T-helper 1 cell (primary cell): ENCODE data around the gene CAMK2N2.
"Not testable (repeated sequence)": the region's sequence is repeated elsewhere in the genome, so short reads cannot be mapped to it uniquely, and the experiment has no call there.

ENCODE experiments used
- DNase-seq, 5 donors: peaks; one replicate each; pipeline ENCODE4 v3.0.0-alpha.2; 2012 to 2020

Gene CAMK2N2

DNA sequence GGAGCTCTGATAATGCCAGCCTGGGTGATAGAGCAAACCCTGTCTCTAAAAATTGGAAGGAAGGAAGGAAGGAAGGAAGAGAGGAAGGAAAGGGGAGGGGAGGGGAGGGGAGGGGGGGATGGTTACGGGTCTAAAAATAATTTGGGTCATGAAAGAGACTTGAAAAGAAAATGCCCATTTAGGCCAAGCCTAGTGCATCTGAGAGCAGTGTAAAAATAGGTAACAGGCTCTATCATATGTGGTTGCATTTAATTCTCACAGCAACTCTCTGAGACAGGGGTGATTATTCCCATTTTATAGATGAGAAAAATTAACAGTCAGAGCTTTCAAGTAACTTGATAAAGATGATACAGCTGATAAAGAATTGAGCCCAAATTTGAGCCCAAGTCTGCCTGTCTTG is 10.9 kb upstream of the CAMK2N2 start:
- DNase-seq, result no peak

DNA sequence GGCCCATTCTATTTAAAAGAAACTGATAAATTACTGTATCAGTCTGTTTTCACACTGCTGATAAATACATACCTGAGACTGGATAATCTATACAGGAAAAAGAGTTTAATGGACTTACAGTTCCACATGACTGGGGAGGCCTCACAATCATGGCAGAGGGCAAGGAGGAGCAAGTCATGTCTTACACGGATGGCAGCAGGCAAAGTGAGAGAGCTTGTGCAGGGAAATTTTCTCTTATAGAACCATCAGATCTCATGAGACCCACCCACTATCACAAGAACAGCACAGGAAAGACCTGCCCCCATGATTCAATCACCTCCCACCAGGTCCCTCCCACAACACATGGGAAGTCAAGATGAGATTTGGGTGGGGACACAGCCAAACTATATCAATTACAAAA is 5.9 kb upstream of the CAMK2N2 start:
- not testable (repeated sequence) for DNase-seq

DNA sequence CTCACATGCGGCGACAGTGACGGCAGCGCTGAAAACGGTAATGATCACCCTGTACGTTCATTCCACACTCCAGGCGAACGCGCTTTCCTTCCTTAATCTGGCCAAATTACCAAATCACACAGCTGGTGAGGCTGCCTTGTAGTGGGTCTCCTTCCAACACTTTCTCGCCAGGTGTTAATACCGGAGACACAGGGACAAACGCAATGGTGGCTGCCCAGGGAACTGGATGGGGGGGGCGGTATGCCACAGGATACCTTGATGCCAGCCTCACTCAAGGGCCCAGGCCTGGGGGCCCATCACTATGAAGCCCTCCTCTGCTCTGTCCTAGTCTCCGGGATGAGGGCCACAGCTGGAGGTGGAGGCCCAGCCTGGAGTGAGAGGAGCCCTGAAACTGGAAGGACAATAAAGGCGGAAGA is 1.4 kb upstream of the CAMK2N2 start:
- no peak for DNase-seq

DNA sequence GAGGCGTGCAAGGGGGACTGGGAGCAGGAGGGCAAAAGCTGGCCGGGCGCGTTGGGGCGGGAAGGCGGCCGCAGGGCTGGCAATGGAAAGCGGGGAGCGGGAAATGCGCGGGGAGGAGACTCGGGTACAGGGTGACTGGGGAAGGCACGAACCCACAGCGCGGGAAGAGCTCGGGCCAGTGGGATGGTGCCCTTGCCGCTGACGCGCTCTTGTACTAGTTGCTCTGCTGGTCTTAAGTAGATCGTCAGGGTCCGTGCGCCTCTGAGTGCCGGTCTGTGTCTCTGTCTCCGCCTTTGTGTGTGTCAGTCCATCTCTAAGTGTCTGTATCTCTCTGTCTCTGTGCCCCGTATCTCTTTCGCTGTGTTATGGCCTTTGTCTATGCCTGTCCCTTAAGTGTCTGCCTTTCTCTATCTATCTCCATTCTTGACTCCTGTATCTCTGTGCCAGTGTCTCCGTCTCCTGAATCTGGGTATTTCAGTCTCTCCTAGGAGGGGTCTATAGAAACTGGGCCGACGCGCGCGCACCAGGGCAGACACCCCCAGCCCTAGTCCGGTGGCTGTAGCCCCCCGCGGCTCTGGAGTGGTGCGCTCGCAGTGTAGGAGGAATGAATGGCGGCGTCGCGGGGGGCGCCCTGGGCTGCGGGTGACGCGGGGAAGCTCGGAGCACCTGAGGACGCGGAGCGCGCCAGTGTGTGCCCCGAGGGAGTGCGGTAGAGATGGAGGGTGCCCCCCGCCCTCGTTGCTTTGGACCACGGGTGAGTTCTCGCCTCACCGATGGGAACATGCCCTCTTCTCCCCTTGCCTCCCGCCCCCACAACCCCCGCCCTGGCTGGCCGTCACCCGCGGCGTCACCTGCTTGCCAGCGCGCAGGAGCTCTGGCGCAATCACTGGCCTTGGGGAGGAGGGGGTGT is 756 bp upstream of the CAMK2N2 start:
- peak in 1 of 5 donors; percentile 10 for DNase-seq

DNA sequence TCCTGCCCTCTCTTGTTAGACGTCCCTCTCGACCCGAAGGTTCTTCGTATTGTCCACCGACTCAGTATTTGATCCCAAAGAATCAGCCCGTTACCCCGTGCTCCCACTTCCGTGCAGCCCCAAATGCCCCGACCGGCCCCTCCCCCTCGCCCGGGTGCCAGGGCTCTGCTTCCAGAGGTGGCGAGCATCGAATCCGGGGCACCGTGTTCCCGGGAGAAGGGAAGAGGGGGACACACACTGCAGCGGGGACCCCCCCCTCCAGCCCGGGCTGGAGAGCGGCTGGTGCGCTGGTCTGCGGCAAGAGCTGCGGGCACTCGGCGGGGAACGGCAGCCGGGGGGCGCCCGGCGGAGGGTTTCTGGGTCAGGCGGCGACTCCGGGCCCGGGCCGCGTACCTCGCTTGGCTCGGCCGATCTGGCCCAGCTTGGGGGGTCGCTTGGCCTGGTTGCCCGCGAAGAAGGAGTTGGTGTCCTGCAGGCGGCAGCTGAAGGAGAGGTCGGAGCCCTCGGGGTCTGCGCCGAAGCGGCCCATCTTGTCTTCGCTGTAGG is 556 bp downstream of the CAMK2N2 start:
- no peak for DNase-seq

DNA sequence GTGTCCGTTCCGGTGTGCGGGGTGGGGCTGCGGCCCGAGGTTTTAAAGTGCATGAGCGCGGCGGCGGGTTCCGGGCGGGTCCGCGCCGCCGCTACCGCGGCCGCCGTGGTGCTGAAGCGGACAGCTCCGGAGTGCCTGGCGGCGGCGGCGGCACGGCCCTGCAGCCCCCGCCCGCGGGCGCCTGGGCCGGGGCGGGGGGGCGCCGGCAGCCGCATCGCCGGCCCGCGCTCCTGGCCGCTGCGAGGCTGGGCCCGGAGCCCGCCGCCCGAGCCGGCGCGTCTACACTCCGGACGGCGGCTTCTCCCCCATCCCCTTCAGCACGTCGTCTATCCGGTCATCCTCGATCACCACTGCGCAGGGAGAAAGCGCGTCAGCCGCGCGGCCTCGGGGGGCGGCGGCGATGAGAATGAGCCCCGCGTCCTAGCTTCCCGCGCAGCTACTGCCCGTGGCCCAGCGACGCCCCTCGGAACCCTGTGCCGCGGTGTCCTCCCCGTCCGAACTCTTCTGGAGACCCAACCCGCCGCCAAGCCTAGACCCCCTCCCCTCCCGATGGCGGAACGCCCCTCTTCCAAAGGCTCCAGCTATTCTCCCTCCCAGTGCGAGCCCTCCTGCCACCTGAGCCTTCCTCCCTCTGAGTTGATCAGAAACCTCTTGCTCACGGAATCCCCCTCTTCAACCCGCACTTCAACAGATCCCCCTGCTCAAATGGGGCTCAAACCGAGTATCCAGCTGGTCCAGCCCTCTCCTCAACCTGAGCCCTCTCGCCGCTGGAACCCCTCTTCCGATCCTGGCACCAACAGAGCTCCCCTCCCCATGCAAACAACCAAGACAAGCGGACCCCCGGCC is 1.3 kb downstream of the CAMK2N2 start:
- peak in 2 of 5 donors; percentile 26 to 49 for DNase-seq

DNA sequence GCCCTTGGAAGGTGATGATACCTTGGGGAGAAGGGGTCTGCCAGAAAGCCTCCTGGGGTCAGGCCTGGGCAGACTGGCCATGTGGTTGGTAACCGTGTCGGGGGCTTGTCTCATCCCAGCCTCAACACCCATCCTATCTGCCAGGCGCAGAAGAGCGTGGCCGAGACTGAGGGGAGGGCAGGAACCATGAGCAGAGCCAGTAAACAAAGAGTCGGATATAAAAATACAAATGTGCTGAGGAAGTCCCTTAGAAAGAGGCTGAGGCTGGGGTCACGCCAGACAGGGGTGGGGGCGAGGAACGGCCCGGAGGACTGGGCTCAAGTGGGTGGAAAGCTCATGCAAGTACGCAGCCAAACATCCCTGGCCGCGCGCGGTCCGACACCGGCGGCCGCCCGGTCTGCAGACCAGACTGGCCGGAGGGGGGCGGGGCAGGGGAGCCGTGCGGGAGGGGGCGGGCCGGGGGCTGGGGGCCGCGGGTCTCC is 1.9 kb downstream of the CAMK2N2 start:
- DNase-seq, result no peak

DNA sequence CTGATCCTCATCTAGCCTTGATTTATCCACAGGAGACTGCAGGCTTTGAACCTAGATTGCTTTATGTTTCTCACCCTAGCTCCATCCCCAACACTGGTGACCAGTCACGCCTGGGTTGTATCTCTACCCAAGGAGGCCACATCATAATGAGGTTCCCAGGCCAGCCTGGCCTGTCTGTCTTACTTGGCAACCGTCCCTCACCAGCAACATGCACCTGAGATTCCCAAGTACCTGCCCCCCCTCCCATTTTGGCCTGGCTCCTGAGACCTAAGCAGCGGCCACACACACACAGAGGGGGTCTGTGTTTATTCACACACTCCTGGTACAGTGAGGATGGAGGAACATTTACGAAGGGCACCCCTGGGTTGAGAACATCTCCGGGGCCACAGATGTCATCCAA is 2.4 kb downstream of the CAMK2N2 start:
- no peak for DNase-seq

DNA sequence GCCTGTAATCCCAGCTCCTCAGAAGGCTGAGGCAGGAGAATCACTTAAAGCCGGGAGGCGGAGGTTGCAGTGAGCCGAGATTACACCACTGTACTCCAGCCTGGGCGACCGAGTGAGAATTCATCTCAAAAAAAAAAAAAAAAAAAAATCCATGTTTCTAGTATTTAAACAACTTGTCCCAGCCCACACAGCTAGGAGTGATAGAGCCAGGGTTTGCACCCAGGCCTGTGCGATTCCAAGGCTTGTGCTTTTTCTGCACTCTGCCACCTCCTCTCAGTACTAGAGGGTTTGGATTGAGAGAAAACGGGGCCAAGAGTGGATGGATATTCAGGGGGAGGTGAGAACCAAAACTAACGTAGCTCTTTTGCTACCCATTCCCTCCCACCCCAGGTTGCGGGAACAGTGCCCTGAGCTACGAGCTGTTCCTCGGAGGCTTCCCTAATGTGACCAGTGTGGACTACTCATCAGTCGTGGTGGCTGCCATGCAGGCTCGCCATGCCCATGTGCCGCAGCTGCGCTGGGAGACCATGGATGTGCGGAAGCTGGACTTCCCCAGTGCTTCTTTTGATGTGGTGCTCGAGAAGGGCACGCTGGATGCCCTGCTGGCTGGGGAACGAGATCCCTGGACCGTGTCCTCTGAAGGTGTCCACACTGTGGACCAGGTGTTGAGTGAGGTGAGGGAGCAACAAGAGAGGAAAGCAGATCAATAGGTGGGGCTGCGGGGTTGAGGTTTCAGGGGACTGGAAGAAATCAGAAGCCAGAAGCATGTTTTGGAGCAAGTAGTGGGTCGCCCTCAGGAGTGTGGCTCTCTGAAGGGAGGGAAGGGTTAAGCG is 4.1 kb downstream of the CAMK2N2 start:
- DNase-seq, result no peak

DNA sequence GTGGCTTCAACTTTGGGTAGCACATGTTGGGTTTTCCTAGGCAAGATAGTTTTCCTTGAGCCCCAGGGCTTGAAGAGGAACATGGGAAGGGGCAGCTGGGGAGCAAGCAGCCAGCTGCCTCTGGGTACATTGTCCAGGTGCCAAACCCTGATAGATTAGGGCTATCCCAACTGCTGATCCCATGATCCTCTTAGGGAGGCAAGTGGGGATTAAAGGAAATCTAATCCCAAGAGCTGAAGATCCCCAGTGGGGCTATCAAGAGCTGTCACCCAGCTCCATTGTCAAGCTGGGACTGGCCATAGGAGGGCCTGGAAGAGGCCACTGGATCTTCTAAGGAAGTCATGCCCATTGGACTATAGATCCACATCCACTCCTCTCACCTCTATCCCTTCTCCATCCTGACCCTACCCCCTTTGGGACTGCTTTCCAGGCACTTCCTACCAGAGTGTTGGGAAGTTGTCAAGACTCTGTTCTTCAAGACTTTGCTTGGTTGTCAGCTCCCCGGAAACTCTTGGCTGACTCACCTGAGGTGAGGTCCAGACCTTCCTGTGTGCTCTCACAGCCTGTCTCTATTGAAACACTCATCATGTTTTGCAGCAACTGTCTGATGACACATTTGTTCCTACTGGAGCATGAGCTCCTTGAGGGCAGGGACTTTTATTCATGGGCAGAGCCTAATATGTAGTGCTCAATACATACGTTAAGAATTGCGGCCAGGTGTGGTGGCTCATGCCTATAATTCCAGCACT is 5.9 kb downstream of the CAMK2N2 start:
- no peak for DNase-seq

DNA sequence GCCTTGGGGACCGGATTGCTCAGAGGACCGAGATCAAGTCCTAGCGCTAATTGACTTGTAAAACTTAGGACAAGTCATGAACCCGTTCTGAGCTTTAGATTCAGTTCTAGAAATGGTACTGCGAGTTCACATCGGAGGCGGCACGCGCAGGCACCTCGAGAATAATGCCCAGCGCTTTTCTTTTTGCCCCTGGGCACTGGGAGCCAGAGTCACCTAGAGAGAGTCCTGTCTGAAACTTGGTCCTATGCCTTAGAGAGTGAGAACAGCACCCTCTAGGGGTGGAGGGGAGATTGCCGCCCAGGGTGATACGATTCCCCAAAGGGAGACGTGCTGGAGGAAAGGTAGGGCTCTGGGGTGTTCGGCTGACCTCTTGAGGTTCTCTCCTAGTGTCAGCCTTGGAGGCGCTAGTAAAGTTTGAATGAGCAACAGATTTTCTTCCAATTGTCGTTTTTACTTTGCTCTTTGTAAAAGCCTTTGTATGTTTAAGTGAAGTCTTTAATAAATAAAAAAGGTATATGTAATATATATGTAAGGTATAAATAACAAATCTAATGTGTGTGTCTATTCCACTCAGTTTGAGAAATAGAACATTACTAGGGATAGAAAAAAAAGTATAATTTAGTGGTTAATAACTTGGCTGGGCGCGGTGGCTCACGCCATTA is 11.1 kb downstream of the CAMK2N2 start:
- peak; percentile 70 to 89 (median 80) for DNase-seq

DNA sequence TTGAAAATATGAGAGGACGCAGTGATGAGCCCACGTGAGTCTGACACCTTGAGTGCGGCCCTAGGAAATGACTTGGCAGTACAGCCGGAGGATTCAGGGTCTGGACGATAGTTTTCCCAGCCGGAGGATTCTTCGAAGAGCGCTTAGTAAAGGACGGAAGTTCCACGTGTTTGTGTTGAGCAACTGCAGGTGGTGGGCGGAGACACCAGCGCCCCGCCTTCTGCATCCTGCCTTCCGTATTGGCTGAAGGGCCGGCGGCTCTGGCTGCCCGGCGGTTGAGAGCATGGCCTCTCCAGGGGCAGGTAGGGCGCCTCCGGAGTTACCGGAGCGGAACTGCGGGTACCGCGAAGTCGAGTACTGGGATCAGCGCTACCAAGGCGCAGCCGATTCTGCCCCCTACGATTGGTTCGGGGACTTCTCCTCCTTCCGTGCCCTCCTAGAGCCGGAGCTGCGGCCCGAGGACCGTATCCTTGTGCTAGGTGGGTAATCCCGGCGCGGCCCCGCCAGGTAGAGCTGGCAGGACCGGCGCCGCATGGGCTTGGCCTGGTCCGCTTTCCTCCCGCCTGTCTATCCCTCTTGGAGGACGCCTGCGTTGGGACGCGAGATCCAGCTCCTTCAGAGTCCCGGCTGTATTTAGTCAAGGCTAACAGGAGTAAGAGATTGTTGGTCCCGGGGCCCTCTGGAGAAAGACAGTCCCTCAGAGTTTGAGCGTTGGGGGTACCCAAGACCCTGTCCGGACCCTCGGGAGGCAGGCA is 11.8 kb downstream of the CAMK2N2 start, which contains the start of gene EEF1AKMT4:
Gene EEF1AKMT4, plus strand, starts transcription at position 261 of the 755 bp plus-strand sequence. Its CDS starts 23 bp downstream, at position 284.
- DNase-seq, result peak; percentile 92 to 98 (median 95)

DNA sequence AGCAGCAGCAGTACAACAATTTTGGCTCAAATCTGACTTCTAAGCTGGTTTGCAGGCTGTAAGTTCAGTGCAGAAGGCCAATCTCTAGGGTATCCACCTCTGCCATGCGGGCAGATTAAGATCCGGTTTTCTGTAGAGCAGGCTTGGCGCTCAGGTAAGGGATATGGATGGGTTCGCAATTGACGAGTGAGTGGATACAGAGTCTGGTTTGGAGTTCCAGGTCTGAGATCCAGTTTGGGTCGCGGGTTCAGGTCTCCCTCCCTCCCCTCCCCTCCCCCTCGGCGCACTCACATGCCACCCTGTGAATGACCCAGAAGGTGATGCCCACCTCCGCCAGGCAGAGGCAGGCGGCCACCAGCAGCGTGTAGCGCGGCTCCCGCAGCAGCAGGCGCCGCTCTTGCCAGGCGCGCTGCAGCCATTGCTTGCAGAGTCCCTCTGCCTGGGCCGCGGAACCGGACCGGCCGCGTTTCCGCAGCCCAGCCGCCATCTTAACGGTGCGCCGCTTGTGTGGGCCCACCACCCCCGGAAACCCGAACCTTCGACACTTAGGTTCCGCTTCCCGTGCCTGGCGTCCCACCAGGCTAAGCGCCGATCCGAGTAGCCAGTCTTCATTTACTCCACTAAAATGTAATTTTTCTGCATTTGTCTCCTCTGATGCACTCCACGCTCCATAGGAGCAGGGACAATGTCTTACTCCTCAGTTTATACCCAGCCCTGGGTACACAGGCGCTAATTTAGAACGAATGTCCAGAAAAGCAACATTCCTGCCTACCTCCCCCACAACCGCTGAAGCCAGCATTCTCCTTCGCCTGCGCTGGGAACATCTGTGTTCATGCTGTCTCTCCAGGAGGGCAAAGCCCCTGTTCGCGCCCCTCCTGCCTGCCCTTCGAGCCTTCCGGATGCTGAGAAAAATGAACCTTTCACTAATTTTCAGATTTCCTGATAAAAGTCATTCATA is 12.6 kb downstream of the CAMK2N2 start, which contains the start of gene ALG3:
Gene ALG3, minus strand, starts transcription at position 509 of the 958 bp plus-strand sequence. Its CDS starts 22 bp downstream, at position 487.
- DNase-seq, result peak; percentile 69 to 87 (median 79)

DNA sequence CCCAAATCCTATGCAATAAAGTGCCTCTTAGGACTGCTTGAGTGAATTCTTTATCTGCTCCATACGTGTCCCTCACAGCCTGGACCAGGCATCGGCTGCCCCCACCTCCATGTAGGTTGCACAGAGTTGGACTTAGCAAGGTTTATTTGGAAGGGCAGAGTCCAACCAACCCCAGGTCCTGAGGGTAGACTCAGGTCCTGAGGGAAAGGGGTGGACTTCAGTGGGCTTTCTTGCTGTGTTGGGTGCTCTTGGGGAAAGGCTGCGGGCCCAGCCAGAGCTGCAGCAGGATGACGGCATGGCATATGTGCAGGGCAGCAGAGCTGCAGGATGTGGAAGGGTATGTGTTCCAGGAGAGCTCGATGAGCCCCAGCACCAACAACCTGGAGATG is 19.1 kb downstream of the CAMK2N2 start:
- no peak for DNase-seq

DNA sequence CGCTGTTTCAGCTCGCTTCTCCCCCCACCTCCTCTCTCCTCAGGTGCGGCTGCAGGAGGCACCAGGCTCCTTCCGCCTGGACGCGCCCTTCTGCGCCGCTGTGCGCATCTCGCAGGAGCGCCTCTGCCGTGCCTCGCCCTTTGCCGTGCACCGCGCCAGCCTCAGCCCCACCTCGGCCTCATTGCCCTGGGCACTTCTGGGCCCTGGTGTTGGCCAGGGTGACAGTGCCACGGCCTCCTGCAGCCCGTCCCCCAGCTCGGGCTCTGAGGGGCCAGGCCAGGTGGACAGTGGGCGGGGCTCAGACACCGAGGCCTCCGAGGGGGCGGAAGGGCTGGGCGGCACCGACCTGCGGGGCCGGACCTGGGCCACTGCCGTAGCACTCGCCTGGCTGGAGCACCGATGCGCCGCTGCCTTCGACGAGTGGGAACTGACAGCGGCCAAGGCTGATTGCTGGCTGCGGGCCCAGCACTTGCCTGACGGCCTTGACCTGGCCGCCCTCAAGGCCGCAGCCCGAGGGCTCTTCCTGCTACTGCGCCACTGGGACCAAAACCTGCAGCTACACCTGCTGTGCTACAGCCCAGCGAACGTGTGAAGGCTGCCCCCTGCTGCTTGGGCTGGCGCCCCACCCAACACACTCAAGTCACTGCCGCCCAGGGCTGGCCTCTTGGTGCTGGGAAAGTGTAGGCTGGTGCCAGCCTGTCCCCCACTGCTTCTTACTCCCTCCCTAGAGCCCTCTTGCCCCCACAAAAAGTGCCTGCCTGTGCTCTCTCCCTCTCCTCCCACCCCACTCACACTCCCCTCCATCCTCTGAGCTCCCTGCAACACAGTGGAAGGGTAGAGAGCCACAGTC is 19.7 kb downstream of the CAMK2N2 start:
- no peak for DNase-seq

DNA sequence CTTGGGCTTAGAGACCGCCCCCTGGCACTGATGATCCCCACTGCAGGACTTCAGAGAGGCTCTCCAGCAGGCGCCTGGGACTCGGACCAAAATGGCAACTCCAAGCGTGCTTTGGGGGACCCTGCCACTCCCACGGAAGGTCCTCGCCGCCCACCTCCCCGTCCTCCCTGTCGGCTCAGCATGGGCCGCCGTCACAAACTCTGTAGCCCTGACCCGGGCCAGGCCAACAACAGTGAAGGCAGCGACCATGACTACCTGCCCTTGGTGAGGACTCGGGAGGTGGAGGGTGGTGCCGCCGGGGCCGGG is 20.3 kb downstream of the CAMK2N2 start:
- no peak for DNase-seq

DNA sequence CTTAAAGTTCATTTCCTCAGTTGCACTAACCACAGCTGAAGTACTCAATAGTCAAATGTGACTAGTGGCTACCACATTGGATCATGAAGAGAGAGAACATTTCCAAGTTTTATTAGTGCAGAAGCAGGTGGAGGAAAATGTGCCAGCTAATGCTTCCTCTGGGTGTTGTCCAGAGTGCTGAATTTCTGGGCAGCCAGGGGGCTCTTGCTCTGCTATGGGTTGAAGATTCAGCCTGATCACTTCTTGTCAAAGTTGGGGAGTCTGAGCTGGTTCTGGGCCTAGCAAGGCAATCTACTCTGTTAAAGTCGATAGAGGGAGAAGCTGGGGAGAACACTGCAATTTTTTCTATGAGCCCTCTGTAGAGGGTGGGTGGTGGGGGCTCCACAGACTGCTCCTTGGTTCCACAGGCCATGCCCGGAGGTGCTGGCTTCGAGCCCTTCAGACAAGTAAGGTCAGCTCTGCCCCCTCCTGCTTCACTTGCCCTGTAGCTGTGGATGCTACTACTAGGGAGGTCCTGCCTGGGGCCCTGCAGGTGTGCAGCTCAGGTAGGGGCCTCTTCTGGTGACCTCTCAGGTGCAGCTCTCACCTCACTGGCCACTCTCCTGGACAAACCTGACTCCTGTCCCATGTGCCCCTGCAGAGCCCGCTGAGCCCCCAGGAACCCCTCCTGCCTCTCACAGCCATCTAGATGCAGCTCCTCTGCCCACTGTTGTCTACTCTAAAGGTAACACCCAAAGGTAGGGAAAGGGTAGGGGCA is 20.8 kb downstream of the CAMK2N2 start:
- DNase-seq, result no peak
